Measurements from ENCODE around the gene NELFB.

The NELFB gene

DNA sequence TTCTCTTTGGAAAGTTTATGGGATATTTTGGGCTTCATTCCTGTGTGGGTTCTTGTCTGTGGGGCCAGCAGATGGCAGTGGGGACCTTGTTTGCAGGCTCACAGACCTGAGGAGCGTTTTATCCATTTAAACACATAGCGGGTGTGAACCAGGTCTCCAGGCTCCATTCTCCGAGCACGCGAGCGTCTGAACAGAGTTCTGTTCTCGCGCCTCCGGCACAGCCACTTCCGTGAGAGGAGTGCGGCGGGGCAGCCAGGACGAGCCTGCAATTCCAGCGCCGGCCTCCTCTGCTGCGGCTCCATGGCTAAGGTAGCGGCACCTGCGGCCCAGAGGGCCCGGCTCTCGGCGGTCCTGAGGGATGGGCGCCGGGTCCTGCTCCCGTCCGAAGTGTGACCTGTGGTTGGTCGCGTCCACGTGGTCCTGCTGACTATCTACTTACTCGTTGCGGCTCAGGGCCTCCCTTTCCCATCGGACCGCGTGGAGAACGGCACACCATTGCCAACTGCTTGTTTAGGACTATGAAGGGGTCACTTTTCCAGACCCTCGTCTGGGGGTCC is 39.6 kb downstream of the NELFB start:
- DNase-seq = no peak

- DNase-seq = peak; percentile 52
These were observed 40.2 kb downstream of the NELFB start for GRCh38 chr9:137295238-137295811.

GRCh38 chr9:137295849-137296669 is 40.9 kb downstream of the NELFB start:
- no peak for DNase-seq

DNA sequence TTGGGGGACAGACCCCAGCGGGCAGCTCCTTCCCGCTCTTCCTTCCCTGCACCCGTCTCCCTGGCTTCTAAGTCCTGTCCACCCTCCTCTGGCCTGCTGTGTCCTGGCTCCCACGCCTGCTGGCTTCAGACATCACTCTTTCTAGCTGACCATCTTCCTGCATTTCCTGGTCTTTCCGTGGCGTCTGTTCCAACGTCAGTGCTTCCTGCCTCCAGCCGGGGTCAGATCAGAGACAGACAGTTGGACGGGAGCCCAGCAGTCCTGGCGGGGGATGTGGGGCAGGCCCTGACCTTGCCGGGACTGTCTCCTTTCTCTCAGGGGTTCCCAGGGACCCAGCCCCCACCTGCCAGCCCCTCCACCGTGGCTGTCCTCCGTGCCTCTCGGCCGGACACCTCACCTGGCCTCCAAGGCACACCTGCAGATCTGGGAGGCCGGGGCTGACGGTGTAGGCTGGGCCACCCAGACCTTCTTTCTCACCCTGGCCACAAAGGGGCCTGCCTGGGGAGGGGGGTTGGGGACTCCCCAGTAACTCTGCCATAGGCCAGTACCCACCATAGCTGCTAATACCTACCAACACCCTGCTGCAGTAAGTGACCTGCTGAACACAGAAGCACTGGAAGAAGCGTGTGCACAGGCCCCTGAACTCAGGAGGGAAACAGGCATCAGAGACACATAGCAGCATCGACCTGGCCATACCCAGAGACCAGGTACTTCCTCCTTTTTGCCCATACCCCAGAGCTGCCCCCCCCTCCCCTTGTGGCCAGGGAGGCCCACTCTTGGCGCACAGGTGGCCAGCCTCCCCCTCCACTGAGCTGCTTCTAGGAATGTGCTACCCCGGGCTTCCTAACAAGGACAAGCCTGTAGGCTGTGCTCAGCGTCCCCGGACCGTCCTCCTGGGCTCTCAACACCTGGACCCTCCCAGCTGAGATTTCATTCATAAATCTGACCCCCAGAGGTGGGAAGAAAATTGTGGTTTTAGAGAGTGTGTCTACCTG is 41.8 kb downstream of the NELFB start:
- no peak for DNase-seq

DNA sequence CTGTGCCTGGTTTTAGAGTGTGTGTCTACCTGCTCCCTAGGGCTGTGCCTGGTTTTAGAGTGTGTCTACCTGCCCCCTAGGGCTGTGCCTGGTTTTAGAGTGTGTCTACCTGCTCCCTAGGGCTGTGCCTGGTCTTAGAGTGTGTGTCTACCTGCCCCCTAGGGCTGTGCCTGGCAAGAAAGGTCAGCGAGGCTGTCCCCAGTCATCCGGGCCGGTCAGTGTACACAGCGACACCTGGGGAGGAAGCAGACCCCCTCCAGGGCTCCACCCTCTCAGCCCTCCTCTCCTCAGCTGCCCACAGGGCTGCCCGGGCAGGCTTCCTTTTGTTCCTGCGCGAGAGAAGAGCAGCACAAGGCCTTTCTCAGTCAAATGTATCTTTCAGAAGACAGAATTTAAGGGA is 42.8 kb downstream of the NELFB start:
- DNase-seq = no peak

GRCh38 chr9:137298401-137299202 is 43.5 kb downstream of the NELFB start:
- no peak for DNase-seq

DNA sequence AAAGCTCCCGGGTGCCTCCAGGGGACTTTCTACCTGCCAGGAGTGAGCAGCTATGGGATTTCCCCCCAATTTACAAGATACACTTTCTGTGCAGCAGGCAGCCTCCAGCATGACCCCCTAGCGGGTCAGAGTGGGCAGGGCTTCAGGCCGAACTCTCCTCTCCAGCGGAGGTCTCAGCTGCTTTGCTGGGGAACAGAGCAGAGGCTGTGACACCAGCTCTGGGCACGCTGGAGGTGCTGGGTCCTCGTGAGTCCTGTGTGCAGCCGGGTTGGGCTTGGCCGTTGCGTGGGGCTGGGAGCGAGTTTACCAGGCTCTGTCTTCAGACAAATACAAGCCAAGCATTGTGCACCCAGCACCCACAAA is 44.1 kb downstream of the NELFB start:
- DNase-seq = no peak

DNA sequence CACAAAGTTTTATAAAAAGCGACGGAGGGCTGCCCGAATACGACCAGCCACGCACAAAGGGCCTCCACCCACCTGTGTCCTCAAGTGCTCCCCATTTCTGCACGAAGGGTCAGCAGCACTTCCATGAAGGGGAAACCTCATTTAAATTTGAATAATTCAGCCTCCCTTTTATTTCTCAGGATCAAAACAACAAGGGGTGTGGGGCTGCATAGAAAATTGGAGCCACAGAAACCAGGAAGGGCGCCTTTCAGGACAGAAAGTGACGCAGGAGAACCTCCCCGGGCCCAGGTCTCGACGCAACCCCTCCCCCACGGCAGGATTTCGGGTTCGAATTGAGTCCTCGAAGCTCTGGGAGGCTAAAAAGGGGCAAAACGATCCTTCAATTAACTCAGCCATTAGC is 44.8 kb downstream of the NELFB start:
- no peak for DNase-seq

DNA sequence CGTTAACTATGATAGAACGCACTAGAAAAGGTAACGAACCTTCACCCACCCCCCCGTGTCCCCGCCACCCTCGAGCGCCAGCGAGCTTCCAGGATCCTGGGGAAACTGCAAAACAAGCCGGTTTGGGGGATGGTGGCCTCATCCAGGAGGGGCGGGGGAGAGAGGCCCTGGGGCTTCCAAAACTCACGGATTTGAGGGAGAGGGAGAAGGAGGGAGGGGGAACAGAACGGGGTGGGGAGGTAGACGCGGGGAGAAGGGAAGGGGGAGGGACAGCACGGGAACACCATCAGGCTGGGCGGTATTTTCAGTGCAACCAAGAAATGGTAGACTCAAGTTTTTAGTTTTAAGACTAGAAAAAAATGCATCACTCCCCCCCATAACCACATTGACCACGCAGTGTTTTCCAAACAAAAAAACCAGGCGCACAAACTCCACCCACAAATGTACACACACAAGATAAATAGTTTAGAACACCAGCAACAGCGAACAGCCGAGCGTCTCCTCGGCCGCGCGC is 45.5 kb downstream of the NELFB start:
- no peak for DNase-seq

DNA sequence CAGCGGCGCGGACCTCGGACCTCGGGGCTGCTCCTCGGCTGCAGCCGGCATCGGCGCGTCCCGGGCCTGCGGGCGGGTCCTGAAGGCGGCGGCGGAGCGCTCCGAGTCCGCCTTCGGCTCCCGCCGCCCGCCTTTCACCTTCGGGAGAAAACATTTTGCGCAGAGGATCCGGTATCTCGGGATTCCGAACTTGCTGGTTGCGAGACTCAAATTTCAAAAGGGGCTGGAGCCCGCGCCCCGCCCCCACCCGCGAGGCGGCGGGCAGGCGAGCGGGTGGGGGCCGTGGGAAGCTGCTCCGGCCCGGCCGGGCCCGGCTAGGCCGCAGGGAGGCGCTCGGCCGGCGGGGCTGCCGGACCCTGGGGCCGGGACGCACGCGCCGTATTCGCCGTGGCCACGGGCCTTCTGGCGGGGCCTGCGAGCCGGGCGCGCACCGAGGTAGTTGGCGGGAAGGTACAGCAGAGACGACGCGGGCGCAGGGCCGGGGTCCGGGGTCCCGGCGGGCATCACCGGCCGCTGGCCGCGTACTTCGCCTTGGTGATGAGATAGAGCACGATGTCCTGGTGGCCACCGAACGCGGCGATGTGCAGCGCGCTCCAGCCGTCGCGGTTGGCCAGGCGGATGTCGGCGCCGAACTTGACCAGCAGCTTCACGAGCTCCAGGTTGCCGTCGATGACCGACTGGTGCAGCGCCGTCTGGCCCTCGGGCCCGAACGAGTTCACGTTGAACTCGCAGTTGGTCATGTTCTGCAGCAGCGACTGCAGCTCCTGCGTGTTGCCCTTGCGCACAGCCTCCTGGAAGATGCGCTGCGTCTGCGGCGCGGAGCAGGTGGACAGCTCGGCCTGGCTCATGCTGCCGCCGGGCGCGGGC is 46.2 kb downstream of the NELFB start:
- no peak for DNase-seq

DNA sequence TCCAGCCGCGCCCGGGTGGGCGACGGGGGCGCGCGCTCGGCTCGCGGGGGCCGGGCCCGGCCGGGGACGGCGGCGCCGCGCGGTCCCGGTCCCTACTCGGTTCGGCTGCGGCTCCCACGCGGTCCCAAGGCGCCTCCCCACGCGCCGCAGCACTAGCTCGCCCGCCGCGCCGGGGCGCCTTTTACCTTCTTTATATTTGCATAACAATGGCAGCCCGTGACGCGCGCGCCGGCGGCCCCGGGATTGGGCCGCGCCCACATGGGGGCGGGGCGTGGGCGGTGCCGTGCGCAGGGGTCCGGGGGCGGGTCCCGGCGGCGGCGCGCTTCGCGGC is 47.0 kb downstream of the NELFB start, which contains the start of gene NRARP:
NRARP (minus strand) TSS at position 154 of the 331 bp plus-strand sequence. CDS start 343 bp downstream, outside the sequence.
- peak; percentile 89 for DNase-seq

DNA sequence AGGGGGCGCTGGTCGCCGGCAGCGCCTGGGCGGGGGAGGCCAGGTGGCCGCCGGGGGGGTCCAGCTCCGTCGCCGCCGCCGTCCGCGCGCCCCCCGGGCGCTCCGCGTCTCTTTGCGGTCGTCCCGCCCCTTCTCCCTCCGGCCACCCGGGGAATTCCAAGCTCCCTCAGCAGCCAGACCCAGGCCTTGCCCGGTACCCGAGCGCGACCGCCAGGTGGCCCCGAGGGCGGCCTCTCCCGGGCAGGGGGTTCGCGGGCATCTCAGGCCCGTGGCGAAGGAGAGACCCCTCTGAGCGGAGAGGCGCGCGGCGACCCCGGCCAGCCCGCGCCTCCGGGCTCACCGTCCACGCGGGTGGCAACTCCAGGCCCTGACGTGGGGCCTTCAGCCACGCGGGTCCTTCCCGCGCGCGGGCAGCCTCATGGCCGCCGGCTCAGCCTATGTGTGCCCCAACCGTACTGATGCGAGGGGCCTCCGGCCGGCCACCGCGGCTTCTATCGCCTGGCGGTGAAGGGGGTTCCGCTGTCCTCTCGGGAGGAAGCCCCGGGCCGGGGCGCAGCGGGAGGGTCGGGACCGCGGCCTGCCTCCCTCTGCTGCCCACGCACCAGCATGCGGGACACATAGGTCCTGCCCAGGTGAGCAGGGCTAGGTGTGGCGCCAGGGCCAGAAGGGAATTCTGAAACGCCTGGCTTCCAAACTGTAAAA is 47.5 kb downstream of the NELFB start:
- DNase-seq = no peak

GRCh38 chr9:137303151-137303892 is 48.2 kb downstream of the NELFB start:
- DNase-seq = no peak

- no peak for DNase-seq
These were observed 48.8 kb downstream of the NELFB start for GRCh38 chr9:137303893-137304382.

- DNase-seq = no peak
These were observed 49.4 kb downstream of the NELFB start for GRCh38 chr9:137304383-137305059.

DNA sequence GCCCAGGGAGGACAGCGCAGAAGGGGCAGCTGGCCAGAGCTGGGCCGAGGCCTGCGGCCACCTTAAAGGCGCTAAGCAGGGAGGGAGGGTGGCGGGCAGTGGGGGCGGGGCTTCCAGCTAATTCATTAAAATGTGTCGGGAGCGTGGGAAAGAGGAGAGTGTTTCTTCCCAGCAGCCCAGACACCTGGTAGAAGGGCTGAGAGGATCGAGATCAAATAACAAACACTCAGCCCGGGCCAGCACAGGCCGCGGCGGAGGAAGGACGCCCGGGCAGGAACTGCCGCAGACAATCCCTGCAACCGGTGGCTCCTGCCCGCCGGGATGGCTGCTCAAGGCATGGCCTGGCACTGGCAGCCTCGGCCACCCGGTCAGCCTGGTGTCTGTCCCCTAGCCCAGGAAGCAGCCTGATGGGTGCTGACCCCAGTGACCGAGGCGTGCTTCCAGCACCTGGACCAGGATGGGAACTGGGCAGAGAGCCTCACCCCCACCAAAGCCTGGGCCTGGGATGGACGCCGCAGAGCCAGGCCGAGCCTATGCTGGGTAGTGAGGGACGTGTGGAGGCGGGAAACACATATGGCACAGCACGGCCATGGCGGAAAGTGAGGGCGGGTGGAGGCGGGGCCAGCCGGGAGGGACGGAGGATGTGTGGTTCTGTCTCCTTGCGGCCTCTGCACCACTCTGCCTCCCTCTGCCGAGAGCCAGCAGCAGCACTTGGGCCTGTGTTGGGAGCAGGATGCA is 50.1 kb downstream of the NELFB start:
- peak; percentile 71 for DNase-seq

GRCh38 chr9:137305798-137306065 is 50.6 kb downstream of the NELFB start:
- DNase-seq = no peak

Data from stimulated activated CD4-positive, alpha-beta T cell treated with anti-CD3 and anti-CD28 coated beads, Interleukin-1b, Interleukin-23, amount 100 ng/mL, for 48 hours (primary cell).